AG04449 (cell line): Measurements from ENCODE around the gene GAS1.

Experiments
- CTCF ChIA-PET: fragments of 350-600 bp; formaldehyde crosslinking; extraction: SDS; loops from one replicate; lab custom pipeline; 2021; ENCODE audit warnings: antibody characterized with exemption; lab: Yijun Ruan, JAX
- POLR2A ChIA-PET: fragments of 400-600, 350-600 bp; formaldehyde crosslinking; extraction: SDS; loops from one replicate; lab custom pipeline; 2020; ENCODE audit warnings: antibody characterized with exemption, inconsistent platforms; lab: Yijun Ruan, JAX
- DNase-seq: peaks from one replicate; pipeline ENCODE4 v3.0.0-alpha.2; 2010; ENCODE audit warnings: low read depth, low spot score
- H3K4me3 ChIP-seq: 2 replicates; pipeline ENCODE4 v1.5.1; 2011; ENCODE audit warnings: low read depth, mild to moderate bottlenecking, control low read depth, low read length
- CTCF ChIP-seq: IDR thresholded peaks from one replicate; pipeline ENCODE4 v1.5.1; 2011; ENCODE audit warnings: mild to moderate bottlenecking, moderate library complexity, low read length, control low read depth, inconsistent platforms; ENCODE audit not compliant: insufficient read depth; ENCODE audit errors: missing control alignments

The GAS1 gene

GRCh38 chr9:86958203-86958602 lies 10.9 kb upstream of the GAS1 start:
- CTCF ChIA-PET: interaction anchor here (2.3 to 4.4 kb wide), 2 partner anchors 10 to 366 kb away, joined by 8 to 37 read pairs; partner anchors contain the start of gene GAS1
- POLR2A ChIA-PET: no interaction called here

GRCh38 chr9:86955561-86955960 lies 8.3 kb upstream of the GAS1 start:
- POLR2A ChIA-PET: no interaction called here
- no peak for TF ChIP-seq CTCF

More at GRCh38 chr9:86958203-86958602, 10.9 kb upstream of the GAS1 start:
- no peak overlapping the region for H3K4me3 ChIP-seq
- no peak for TF ChIP-seq CTCF
- DNase-seq: no peak

GRCh38 chr9:86955042-86955441 lies 7.7 kb upstream of the GAS1 start:
- no peak for DNase-seq
- ChIA-PET CTCF (interaction anchor here (0.9 kb wide), 1 partner anchor 354 kb away, joined by 3 read pairs; no protein-coding TSS in a partner anchor), POLR2A (no interaction called here)
- no peak overlapping the region for H3K4me3 ChIP-seq
- no peak for TF ChIP-seq CTCF

More at GRCh38 chr9:86955561-86955960, 8.3 kb upstream of the GAS1 start:
- no peak for DNase-seq
- CTCF ChIA-PET: interaction anchor here (0.9 to 1.4 kb wide), 3 partner anchors 353 to 369 kb away, joined by 3 to 5 read pairs (median 3); no protein-coding TSS in a partner anchor
- no peak overlapping the region for H3K4me3 ChIP-seq

GRCh38 chr9:86953181-86953580 lies 5.9 kb upstream of the GAS1 start:
- POLR2A ChIA-PET: interaction anchor here (0.7 kb wide), 1 partner anchor 35 kb away, joined by 3 read pairs; no protein-coding TSS in a partner anchor
- H3K4me3 ChIP-seq: no peak overlapping the region
- no peak for TF ChIP-seq CTCF
- DNase-seq: no peak
- CTCF ChIA-PET: interaction anchor here (0.6 kb wide), 1 partner anchor 10 kb away, joined by 3 read pairs; no protein-coding TSS in a partner anchor

GRCh38 chr9:86948074-86948929 lies 996 bp upstream of the GAS1 start:
- H3K4me3 ChIP-seq: peak overlapping the region; percentile 94
- no peak for DNase-seq
- POLR2A ChIA-PET: interaction anchor here (0.5 to 3.1 kb wide), 16 partner anchors 17 to 514 kb away, joined by 3 to 13 read pairs (median 3); no protein-coding TSS in a partner anchor
- CTCF ChIA-PET: interaction anchor here (0.6 to 5.3 kb wide), 30 partner anchors 8 to 534 kb away, joined by 3 to 66 read pairs (median 4); no protein-coding TSS in a partner anchor
- TF ChIP-seq CTCF: peak; percentile 93
